Occipital lobe (tissue), 3 donors: Measurements from ENCODE around the gene RPUSD1. TPM values are rescaled to one million over a fixed set of nuclear protein-coding genes. Genes with fewer than 3 reads are reported as not detected.
A peak's percentile ranks its signal among the peaks of the same experiment; 100 is the strongest.
"Not testable (repeated sequence)": the region's sequence is repeated elsewhere in the genome, so short reads cannot be mapped to it uniquely, and the experiment has no call there.

Source experiments
- DNase-seq: peaks from one replicate; lab custom pipeline; 2025; lab: John Stamatoyannopoulos, UW
- small RNA-seq: library from RNA; depleted of rRNA; stranded (forward); fragments of <200 nt; gene quantifications from one replicate; pipeline ENCODE3, GENCODE V24; 2014
- total RNA-seq: library from RNA; depleted of rRNA; stranded (reverse); fragments of >200 nt; gene quantifications from one replicate; pipeline ENCODE4 v1.2.3, GENCODE V29; 2014

The RPUSD1 gene
- total RNA-seq, 1 donor from 2014 or later: 11.2 TPM

DNA sequence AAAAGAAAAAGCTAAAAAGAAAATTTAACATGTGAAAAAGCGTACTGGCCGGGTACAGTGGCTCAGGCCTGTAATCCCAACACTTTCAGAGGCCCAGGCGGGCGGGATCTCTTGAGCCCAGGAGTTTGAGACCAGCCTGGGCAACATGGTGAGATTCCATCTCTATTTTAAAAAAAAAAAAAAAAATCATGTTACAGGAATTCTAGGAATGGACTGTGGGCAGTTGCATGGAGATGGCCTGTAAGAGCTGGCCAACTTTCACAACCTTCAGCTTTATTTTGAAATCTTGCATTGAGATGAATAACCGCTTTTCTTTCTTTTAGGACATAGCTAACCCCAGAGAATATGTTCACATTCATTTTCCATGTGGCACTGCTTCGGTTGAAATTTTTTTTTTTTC is 39.2 kb downstream of the RPUSD1 start:
- DNase-seq: no peak

DNA sequence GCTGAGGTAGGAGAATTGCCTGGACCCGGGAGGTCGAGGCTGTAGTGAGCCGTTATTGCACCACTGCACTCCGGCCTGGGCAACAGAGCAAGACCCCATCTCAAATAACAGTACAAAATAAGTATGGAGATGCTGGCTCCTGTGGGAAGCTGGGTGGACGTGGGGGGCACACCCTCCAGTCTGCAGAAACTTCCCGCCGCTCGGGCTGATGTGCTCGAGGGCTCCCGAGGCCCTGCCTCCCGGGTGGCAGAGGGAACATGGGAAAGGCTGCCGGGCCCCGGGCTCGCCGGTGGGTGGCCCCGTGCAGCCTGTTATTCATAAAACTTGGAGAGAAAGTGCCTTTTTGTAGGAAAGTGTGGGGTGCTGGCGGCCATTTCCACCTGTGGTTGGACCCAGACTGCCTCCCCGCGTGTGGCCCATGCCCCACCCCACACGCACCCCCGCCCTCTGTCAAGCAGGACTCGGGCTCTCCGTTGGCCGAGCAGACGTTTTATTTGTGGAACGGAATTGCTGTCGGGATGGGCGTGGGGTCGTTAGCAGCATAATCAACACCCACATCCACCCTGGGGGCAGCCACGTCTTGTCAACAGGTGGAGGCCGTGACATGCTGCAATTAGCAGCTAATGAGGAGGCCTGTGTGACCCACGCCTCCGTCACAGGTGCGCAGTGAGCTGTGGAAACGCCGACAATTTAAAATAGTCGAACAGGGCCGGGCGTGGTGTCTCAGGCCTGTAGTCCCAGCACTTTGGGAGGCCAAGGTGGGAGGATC is 40.0 kb downstream of the RPUSD1 start:
- DNase-seq: no peak

DNA sequence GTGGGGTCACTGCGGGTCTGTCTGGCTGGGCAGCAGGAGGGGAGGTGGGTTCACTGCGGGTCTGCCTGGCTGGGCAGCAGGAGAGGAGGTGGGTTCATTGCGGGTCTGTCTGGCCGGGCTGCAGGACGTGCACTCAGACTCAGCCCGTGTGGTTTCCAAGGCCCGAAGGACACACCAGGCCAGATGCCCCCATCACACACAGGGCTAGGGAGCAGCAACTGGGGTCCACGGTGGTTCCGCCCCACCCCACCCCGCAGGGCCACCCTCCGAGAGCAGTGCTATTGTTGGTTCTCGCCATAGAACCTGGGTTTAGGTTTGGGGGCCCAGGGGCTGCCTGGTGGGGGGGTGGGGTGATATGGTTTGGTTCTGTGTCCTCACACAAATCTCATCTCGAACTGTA is 41.5 kb downstream of the RPUSD1 start:
- DNase-seq: no peak

DNA sequence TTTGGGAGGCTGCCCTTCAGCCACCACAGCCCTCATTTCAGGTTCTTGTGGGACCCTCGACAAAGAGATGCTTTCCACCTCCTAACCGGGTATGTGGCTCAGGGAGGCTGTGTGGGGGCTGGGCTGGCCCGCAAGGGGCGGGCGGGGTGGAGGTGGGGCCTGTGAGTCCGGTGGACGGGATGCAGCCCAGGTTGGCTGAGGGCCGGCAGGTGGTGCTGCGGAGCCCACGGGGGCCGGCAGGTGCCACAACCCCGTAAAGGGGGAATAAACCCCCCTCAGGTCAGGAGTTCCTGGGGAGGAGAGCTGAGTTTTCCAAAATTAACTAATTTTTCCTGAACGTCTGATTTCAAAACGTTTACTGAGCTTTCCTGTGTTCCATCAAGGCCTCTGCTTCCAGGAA is 42.4 kb downstream of the RPUSD1 start:
- DNase-seq: no peak

DNA sequence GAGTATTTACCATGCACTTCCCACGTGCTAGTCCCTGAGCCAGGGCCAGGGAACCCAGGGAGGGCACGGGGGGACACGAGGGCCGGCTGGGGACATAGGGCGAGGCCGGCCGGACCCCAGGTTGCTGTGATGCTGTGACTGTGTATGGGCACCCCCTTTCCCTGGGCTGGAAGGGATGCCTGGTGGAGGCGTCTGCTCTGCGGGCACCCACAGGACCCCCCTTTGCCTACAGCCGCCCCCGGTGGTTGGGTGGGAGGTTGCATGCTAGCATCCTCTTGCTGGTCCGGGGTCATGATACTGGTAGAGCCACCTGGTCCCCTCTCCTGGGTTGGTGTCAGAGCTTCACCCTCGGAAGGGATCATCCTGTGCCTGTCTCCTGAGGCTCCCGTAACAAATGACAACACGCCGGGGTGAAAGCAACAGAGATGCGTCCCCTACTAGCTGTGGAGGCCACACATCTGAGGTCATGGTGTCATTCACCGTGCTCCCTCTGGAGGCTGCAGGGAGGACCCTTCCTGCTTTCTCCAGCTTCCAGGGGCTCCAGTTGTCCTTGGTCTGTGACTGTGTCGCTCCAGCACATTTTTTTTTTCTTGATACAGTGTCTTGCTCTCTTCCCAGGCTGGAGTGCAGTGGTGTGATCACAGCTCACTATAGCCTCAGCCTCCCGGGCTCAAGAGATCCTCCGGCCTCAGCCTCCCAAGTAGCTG is 44.2 kb downstream of the RPUSD1 start:
- no peak for DNase-seq

DNA sequence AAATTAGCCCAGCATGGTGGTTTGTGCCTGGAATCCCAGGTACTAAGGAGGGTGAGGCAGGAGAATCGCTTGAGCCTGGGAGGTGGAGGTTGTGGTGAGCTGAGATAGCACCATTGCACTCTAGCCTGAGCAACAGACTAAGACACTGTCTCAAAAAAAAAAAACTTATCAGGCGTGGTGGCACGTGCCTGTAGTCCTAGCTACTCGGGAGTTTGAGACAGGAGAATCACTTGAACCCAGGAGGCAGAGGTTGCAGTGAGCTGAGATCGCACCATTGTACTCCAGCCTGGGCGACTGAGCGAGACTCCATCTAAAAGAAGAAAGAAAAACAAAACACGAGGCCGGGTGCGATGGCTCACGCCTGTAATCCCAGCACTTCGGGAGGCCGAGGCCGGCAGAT is 45.3 kb downstream of the RPUSD1 start:
- DNase-seq: not testable (repeated sequence)

DNA sequence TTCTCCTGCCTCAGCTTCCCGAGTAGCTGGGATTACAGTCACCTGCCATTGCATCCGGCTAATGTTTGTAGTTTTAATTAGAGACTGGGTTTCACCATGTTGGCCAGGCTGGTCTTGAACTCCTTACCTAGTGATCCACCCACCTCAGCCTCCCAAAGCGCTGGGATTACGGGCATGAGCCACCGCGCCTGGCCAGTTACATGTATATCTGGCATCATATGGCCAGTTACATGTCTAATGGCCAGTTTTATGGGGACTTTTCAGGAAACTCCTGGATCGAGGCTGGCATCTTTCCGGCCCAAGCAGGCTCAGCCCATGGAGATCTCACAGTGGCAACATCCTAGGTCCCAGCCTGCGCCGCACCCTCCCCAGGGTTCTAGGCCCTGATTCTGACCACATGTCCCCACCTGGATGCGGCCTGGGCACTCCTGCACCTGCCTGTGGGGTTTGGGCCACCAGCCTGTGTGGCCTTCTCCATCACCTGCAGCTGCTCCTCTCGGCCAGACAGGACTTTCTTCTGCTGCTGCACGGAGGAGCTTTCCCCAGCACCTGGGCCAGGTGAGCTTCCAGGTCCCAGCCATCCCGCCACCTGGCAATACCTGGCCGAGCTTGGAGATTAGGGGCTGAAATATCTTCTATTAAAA is 46.1 kb downstream of the RPUSD1 start:
- no peak for DNase-seq

DNA sequence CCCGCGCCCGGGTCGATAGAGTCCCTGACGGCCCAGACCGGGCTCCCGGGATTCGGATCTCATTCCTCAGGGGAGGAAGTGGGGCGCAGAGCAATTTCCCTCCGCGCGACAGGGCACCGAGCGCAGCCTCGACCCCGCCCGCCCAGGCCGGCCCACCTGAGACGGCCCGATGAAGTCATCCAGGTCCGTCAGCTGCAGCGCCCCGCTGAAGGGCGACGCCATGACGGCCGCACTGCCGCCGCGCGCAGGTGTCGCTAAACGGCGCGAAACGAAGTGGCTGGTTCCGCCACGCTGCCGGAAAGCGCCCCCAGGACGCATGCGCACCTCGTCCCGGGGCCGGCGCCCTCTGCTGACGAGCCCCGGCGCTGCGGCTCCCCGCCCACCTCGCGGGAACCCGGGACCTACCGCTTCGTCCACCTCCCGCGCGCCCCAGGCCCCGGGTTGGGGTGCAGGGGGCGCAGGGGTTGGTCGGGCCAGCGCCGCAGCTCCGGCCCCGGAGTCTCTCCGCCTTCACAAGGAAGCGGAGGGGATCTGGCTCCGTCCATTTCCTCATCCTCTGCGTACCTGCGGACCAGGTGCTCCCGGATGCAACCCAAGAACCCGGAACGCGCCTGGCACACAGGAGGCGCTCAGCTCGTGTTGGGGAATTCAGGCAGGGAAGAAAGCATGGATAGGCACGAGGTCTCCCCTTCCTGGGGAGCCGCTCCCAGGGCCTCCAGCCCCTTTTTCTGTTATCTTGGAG is 47.2 kb downstream of the RPUSD1 start, which contains the start of gene CIAO3:
TSS of gene CIAO3 (minus strand) at position 234 of the 742 bp plus-strand sequence. CDS start at position 222, 12 bp downstream.
- peak; percentile 80 for DNase-seq

DNA sequence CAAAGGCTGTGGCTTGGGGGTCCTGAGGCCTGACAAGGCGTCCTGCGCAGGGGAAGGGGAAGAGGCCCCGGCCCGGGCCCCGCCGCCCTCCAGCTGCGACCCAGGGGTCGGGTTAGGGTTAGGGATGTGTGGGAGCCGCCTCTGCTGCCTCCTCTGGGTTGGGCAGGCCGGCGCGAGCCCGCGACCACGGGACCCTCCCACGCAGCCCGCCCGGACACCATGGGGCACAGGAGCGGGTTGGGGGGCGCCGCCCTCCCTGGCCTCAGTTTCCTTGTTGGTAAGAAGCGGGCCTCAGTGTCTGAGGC is 47.8 kb downstream of the RPUSD1 start:
- DNase-seq: no peak

DNA sequence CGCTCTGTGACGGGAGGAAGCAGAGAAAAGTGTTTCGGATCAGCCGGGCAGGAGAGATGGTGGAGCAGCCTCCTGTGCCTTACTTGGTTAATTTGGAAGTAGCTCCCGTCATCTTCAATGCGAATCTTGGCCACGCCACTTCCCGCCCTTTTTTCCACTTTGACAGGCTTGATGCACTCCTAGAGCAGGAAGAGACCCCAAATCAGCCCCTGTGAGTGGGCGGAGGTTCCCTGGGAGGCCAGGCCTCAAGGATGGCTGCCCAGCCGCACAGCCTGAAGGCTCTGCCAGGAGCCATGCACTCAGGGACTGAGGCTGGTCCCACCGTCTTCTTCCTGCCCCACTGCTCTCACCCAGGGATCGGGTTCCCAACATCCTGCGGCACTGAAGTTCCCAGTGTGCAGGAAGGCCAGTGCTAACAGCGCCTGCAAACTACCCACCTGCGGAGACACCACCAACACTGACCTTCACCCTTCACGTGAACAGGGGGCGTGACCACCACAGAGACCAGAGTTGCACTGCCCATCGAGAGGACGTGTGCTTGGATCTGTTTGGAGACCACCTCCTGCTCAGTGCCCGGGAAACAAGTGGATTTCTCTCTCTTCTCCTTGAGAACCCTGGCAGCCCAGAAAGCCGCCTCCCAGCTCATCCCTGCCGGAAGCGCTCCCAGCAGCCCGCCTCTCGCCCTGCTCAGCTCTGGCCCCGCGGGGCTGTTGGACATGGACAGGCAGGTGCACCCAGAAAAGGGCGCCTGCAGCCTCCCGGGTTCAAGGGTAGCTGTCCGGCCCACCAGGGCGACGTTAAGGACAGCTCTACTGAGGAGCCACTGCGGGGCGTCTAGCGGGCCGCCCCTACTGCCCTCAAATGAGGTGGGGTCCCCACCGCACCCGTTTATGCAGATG is 48.4 kb downstream of the RPUSD1 start:
- no peak for DNase-seq

DNA sequence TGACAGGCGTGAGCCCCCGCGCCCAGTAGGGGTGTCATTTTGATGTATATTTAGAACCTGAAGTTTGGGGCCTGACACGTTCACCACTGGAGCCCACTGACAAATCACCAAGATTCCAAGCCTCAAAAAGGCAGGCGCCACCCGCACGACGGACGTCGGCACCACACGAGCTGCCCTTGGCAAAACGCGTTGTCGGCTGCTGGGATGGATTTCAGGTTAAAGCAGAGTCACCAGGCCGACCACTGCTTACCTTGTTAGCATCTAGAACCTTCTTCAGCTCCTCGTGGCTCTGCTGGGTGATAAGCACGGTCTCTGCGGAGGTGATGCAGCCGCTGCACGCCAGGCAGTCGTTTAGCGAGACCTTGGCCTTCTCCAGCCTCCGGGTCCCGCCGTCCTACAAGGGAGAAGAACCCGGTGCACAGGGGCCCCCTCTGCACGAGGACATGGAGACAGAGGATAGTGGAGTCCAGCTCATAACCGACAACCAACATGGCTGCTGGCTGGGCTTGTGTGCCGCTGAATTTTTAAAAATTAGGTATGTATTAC is 51.2 kb downstream of the RPUSD1 start:
- DNase-seq: no peak

DNA sequence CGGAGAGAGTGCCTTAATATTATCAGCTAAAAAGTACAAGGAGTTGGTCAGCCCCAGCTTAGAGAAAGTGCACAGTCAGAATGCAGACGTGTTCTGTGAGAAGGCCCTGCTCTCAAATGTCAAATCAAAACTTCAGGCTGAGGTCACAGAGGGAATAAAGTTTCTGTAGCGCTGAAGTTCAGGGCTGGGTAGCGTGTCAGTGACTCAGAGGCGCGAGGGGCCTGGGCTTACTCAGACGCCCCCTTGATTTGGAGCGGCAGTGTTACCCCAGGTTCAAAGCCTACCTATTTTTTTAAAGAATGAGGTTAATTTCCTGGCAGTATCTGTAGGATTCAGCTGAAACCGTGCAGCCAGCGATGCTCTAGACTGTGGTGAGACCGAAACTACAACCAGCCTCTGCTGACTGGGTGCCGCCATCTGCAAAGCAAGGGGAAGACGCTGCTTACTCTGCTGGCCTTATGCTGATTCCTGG is 52.2 kb downstream of the RPUSD1 start:
- no peak for DNase-seq

DNA sequence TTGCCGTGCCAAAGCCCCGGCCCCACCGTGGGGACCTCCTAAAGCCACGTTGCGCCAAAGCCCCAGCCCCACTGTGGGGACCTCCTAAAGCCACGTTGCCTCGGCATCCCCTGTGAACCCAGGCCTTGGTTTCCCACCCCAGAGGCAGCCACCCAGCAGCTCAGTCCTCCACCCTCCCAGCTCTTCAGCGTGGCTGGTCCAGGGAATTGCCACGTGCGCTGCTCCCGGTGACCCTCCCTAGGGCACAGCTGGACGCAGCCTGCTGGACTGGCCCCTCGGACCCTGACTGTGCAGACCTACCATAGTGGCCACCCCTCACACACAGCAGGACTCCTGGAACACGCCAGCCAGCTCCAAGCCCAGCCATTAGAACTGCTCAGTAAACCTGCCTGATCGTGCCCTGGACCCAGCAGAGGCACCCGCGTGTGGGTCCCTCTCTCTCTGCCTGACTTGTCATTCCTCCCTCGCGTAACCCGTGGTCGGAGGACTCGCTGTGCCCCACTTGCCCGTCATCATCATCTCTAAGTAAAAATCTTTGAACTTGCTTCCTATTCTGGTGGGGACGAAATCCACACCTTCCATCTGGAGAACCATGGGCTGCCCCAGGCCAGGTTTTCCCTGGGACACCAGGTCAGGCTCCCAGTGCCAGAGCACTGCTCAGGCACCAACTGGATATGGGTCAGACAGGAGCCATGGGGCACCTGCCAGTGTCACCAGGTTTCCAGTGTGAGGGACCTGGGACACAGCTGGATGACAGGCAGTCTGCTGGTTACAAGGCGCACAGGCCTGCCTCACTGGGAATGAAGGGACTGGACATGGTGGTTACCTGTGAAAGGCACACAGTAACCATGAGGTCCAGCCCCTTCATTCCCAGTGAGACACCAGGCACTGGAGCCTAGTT is 53.0 kb downstream of the RPUSD1 start:
- no peak for DNase-seq

Small RNA genes lying within 50 kb of the gene (small RNA-seq; reads per million reads assigned to genes)
- gene MIR662: not detected

Other genes with a start within 250 kb of the RPUSD1 start
- not detected for gene PRR35, start 228.0 kb downstream of the RPUSD1 start, total RNA-seq
- 0.31 TPM for gene NHLRC4, start 221.4 kb downstream of the RPUSD1 start, total RNA-seq
- 18.1 TPM for gene PIGQ, start 218.4 kb downstream of the RPUSD1 start, total RNA-seq
- 24.2 TPM for gene RAB40C, start 198.3 kb downstream of the RPUSD1 start, total RNA-seq
- 0.47 TPM for gene WFIKKN1, start 157.4 kb downstream of the RPUSD1 start, total RNA-seq
- 25.3 TPM for gene METTL26, start 152.1 kb downstream of the RPUSD1 start, total RNA-seq
- gene MCRIP2, start 146.6 kb downstream of the RPUSD1 start, total RNA-seq: 8.9 TPM
- 7.2 TPM for gene WDR90, start 139.0 kb downstream of the RPUSD1 start, total RNA-seq
- gene RHOT2, start 120.2 kb downstream of the RPUSD1 start, total RNA-seq: 20.9 TPM
- 1.4 TPM for gene RHBDL1, start 112.7 kb downstream of the RPUSD1 start, total RNA-seq
- gene STUB1, start 108.0 kb downstream of the RPUSD1 start, total RNA-seq: 49.9 TPM
- 14.3 TPM for gene JMJD8, start 104.0 kb downstream of the RPUSD1 start, total RNA-seq
- gene WDR24, start 98.0 kb downstream of the RPUSD1 start, total RNA-seq: 3.0 TPM
- gene FBXL16, start 82.6 kb downstream of the RPUSD1 start, total RNA-seq: 3.7 TPM
- gene METRN, start 73.3 kb downstream of the RPUSD1 start, total RNA-seq: 16.7 TPM
- gene ANTKMT, start 67.2 kb downstream of the RPUSD1 start, total RNA-seq: 11.5 TPM
- gene CCDC78, start 61.9 kb downstream of the RPUSD1 start, total RNA-seq: 4.2 TPM
- gene HAGHL, start 61.3 kb downstream of the RPUSD1 start, total RNA-seq: 7.0 TPM
- gene CIAO3, start 47.4 kb downstream of the RPUSD1 start, total RNA-seq: 48.8 TPM
- gene MSLN, start 27.6 kb downstream of the RPUSD1 start, total RNA-seq: not detected
- 8.9 TPM for gene CHTF18, start 239 bp upstream of the RPUSD1 start, total RNA-seq
- gene GNG13, start 12.4 kb upstream of the RPUSD1 start, total RNA-seq: not detected
- 9.4 TPM for gene LMF1, start 182.6 kb upstream of the RPUSD1 start, total RNA-seq
- 20.1 TPM for gene SOX8, start 193.4 kb upstream of the RPUSD1 start, total RNA-seq